IMR-90 (cell line): Measurements from ENCODE around the gene RASGRF2. TPM values are rescaled to one million over a fixed set of nuclear protein-coding genes. Genes with fewer than 3 reads are reported as not detected.

Source experiments
- ATAC-seq: fragments of 200-7000 bp; cut with Tn5 transposase; 2 replicates; pipeline ENCODE4 v1.9.1; 2020; ENCODE audit warnings: low read depth, mild to moderate bottlenecking, moderate library complexity
- BruUV-seq: library from RNA; stranded (reverse); fragments of 400-500 nt; replicated peaks from 2 replicates; lab custom pipeline; 2021; lab: Mats Ljungman, UMichigan
- CTCF ChIA-PET: fragments of 300-600 bp; formaldehyde crosslinking; extraction: SDS; loops from one replicate; lab custom pipeline; 2021; ENCODE audit warnings: antibody characterized with exemption; lab: Yijun Ruan, JAX
- POLR2A ChIA-PET: fragments of 300-600 bp; sonication (Branson Sonifier 250); formaldehyde crosslinking; loops from one replicate; lab custom pipeline; 2022; ENCODE audit warnings: antibody characterized with exemption; ENCODE audit not compliant: unreplicated experiment; lab: Charles Lee
- DNase-seq: peaks from one replicate; pipeline ENCODE4 v3.0.0; 2013
- H2AFZ ChIP-seq: replicated peaks from 2 replicates; pipeline ENCODE3; 2013; ENCODE audit warnings: low read length, mild to moderate bottlenecking; ENCODE audit not compliant: poor library complexity
- H2AK5ac ChIP-seq: 2 replicates; pipeline ENCODE4 v1.6.1; 2013; ENCODE audit warnings: low read depth, low read length, inconsistent platforms
- H2AK9ac ChIP-seq: replicated peaks from 2 replicates; pipeline ENCODE3; 2013; ENCODE audit warnings: mild to moderate bottlenecking, low read depth, low read length, moderate library complexity; ENCODE audit not compliant: poor library complexity
- H2BK120ac ChIP-seq: 2 replicates; pipeline ENCODE4 v1.6.1; 2013; ENCODE audit warnings: low read depth, low read length, inconsistent platforms
- H2BK15ac ChIP-seq: 3 replicates; pipeline ENCODE4 v1.6.1; 2013; ENCODE audit warnings: low read depth, low read length, inconsistent platforms
- H2BK20ac ChIP-seq: 2 replicates; pipeline ENCODE4 v1.6.1; 2013; ENCODE audit warnings: low read depth, mild to moderate bottlenecking, inconsistent platforms, low read length, moderate library complexity
- H2BK5ac ChIP-seq: 2 replicates; pipeline ENCODE4 v1.6.1; 2013; ENCODE audit warnings: mild to moderate bottlenecking, low read depth, low read length, inconsistent platforms; ENCODE audit not compliant: poor library complexity, severe bottlenecking
- H3K14ac ChIP-seq: replicated peaks from 2 replicates; pipeline ENCODE4 v1.6.1; 2013; ENCODE audit warnings: low read depth, low read length, inconsistent platforms
- H3K18ac ChIP-seq: 2 replicates; pipeline ENCODE4 v1.6.1; 2013; ENCODE audit warnings: low read depth, low read length, control low read depth
- H3K23ac ChIP-seq: 2 replicates; pipeline ENCODE4 v1.6.1; 2013; ENCODE audit warnings: low read depth, low read length, inconsistent platforms
- H3K27ac ChIP-seq: 2 replicates; pipeline ENCODE4 v1.5.1; 2013; ENCODE audit warnings: mild to moderate bottlenecking, control low read depth, low read length; ENCODE audit not compliant: insufficient read depth
- H3K27me3 ChIP-seq: 2 replicates; pipeline ENCODE4 v1.6.1; 2013; ENCODE audit warnings: low read length; ENCODE audit not compliant: control insufficient read depth, insufficient read depth
- H3K36me3 ChIP-seq: 2 replicates; pipeline ENCODE4 v1.6.1; 2013; ENCODE audit warnings: low read length, mixed read lengths; ENCODE audit not compliant: control insufficient read depth, insufficient read depth
- H3K4ac ChIP-seq: 2 replicates; pipeline ENCODE4 v1.6.1; 2013; ENCODE audit warnings: low read depth, low read length, inconsistent platforms
- H3K4me1 ChIP-seq: 2 replicates; pipeline ENCODE4 v1.6.1; 2013; ENCODE audit warnings: low read length, mixed read lengths; ENCODE audit not compliant: control insufficient read depth, insufficient read depth
- H3K4me2 ChIP-seq: 2 replicates; pipeline ENCODE4 v1.6.1; 2013; ENCODE audit warnings: low read depth, mild to moderate bottlenecking, control low read depth, low read length, moderate library complexity
- H3K4me3 ChIP-seq: 2 replicates; pipeline ENCODE4 v1.5.1; 2013; ENCODE audit warnings: low read depth, mild to moderate bottlenecking, control low read depth, low read length, moderate library complexity; ENCODE audit not compliant: insufficient read depth
- H3K56ac ChIP-seq: 2 replicates; pipeline ENCODE4 v1.6.1; 2013; ENCODE audit warnings: low read length, inconsistent platforms; ENCODE audit not compliant: insufficient read depth; ENCODE audit errors: extremely low read depth
- H3K79me1 ChIP-seq, 2 experiments: 2 replicates each; pipeline ENCODE4 v1.6.1; 2013; ENCODE audit warnings: low read length in 2 of 2, inconsistent platforms in 1 of 2, low read depth in 1 of 2
- H3K9ac ChIP-seq: 2 replicates; pipeline ENCODE4 v1.6.1; 2013; ENCODE audit warnings: low read depth, low read length, control low read depth
- H3K9me1 ChIP-seq: 2 replicates; pipeline ENCODE4 v1.6.1; 2013; ENCODE audit warnings: low read length, inconsistent platforms; ENCODE audit not compliant: insufficient read depth
- H3K9me3 ChIP-seq: 2 replicates; pipeline ENCODE4 v1.6.1; 2013; ENCODE audit warnings: low read length; ENCODE audit not compliant: control insufficient read depth, insufficient read depth
- H4K20me1 ChIP-seq: 2 replicates; pipeline ENCODE4 v1.6.1; 2013; ENCODE audit warnings: low read length, inconsistent platforms; ENCODE audit not compliant: insufficient read depth
- H4K5ac ChIP-seq: 2 replicates; pipeline ENCODE4 v1.6.1; 2013; ENCODE audit warnings: mild to moderate bottlenecking, low read depth, low read length, control low read depth
- H4K8ac ChIP-seq, 2 experiments: 2 replicates each; pipeline ENCODE4 v1.6.1; 2013; ENCODE audit warnings: low read depth in 2 of 2, low read length in 2 of 2, control low read depth in 1 of 2, inconsistent platforms in 1 of 2
- H4K91ac ChIP-seq: 2 replicates; pipeline ENCODE4 v1.6.1; 2013; ENCODE audit warnings: low read depth, low read length, inconsistent platforms; ENCODE audit not compliant: insufficient read depth
- BHLHE40 ChIP-seq: fragments of 150-350 bp; IDR thresholded peaks from 2 replicates; pipeline ENCODE4 v1.6.1; 2016; ENCODE audit warnings: mild to moderate bottlenecking, low read depth, low read length
- CEBPB ChIP-seq: IDR thresholded peaks from 2 replicates; pipeline ENCODE4 v1.6.1; 2012; ENCODE audit warnings: low read depth, low read length, improper control_type of control experiment
- CHD1 ChIP-seq: IDR thresholded peaks from 2 replicates; pipeline ENCODE4 v1.6.1; 2012; ENCODE audit warnings: low read depth, low read length, improper control_type of control experiment
- CTCF ChIP-seq: conservative IDR thresholded peaks from 2 replicates; pipeline ENCODE4 v1.5.1; 2012; ENCODE audit warnings: mild to moderate bottlenecking, low read depth, low read length, improper control_type of control experiment
- ELK1 ChIP-seq: fragments of 150-350 bp; IDR thresholded peaks from 2 replicates; pipeline ENCODE4 v1.6.1; 2016; ENCODE audit warnings: low read depth, mild to moderate bottlenecking, low read length, moderate library complexity, borderline replicate concordance
- FOS ChIP-seq: fragments of 150-350 bp; IDR thresholded peaks from 2 replicates; pipeline ENCODE4 v1.6.1; 2016; ENCODE audit warnings: low read depth, low read length
- MAFK ChIP-seq: IDR thresholded peaks from 2 replicates; pipeline ENCODE4 v1.6.1; 2012; ENCODE audit warnings: low read depth, low read length, improper control_type of control experiment
- MAZ ChIP-seq: IDR thresholded peaks from 2 replicates; pipeline ENCODE4 v1.6.1; 2012; ENCODE audit warnings: low read depth, mild to moderate bottlenecking, low read length, improper control_type of control experiment, moderate library complexity, borderline replicate concordance
- MXI1 ChIP-seq: IDR thresholded peaks from 2 replicates; pipeline ENCODE4 v1.6.1; 2012; ENCODE audit warnings: low read depth, mild to moderate bottlenecking, low read length, moderate library complexity, borderline replicate concordance
- NFE2L2 ChIP-seq: fragments of 150-350 bp; IDR thresholded peaks from 2 replicates; pipeline ENCODE4 v1.6.1; 2016; ENCODE audit warnings: low read depth, mild to moderate bottlenecking, low read length
- POLR2A ChIP-seq: IDR thresholded peaks from 2 replicates; pipeline ENCODE4 v1.6.1; 2012; ENCODE audit warnings: mild to moderate bottlenecking, low read depth, low read length
- RAD21 ChIP-seq: IDR thresholded peaks from 2 replicates; pipeline ENCODE4 v1.6.1; 2012; ENCODE audit warnings: low read length, improper control_type of control experiment
- RCOR1 ChIP-seq: IDR thresholded peaks from 2 replicates; pipeline ENCODE4 v1.6.1; 2012; ENCODE audit warnings: mild to moderate bottlenecking, low read length, improper control_type of control experiment; ENCODE audit not compliant: insufficient replicate concordance
- RFX5 ChIP-seq: IDR thresholded peaks from 2 replicates; pipeline ENCODE4 v1.8.0; 2012; ENCODE audit warnings: low read depth, mild to moderate bottlenecking, low read length, moderate library complexity
- SMC3 ChIP-seq: fragments of 150-350 bp; IDR thresholded peaks from 2 replicates; pipeline ENCODE4 v1.6.1; 2016; ENCODE audit warnings: low read depth, mild to moderate bottlenecking, antibody characterized with exemption, low read length, moderate library complexity
- USF2 ChIP-seq: fragments of 150-350 bp; IDR thresholded peaks from 2 replicates; pipeline ENCODE4 v1.6.1; 2017; ENCODE audit warnings: mild to moderate bottlenecking, antibody characterized with exemption, low read length, low read depth
- WGBS, 2 experiments: methylation state at CpG; one replicate each; pipeline versions ENCODE4 v1.1.5 to v1.1.7; 2013; ENCODE audit warnings: missing lambda C conversion rate in 2 of 2; ENCODE audit not compliant: insufficient read length in 1 of 2; ENCODE audit errors: extremely low coverage in 2 of 2; 5-methylcytosine and 5-hydroxymethylcytosine counted together
- dilution Hi-C: fragments of 300-500 bp; cut with HindIII; formaldehyde crosslinking; loops from one replicate; pipeline ENCODE4 v1.14.3; 2018; ENCODE audit warnings: low sequenced_read_pairs; ENCODE audit not compliant: unreplicated experiment
- in situ Hi-C: fragments of 300-500 bp; cut with MboI; formaldehyde crosslinking; loops from 3 replicates; pipeline ENCODE4 v1.14.3; 2019; ENCODE audit warnings: low sequenced_read_pairs, inconsistent platforms, mixed read lengths
- intact Hi-C: fragments of 100-400 bp; cut with micrococcal nuclease; formaldehyde crosslinking; loops from 2 replicates; pipeline ENCODE4 v1.10.0; 2022
- polyA plus RNA-seq, 3 experiments: library from polyadenylated mRNA; depleted of rRNA; stranded (reverse); fragments of >200 nt; gene quantifications; 2 replicates each; pipeline ENCODE4 v1.2.3, GENCODE V29; 2012; ENCODE audit warnings: low replicate concordance in 1 of 3
- total RNA-seq: library from RNA; depleted of rRNA; stranded (reverse); fragments of >200 nt; gene quantifications from 2 replicates; pipeline ENCODE4 v1.2.3, GENCODE V29; 2012

The RASGRF2 gene
- total and polyA plus RNA-seq, 2 of the 4 experiments (the other 2 are of a cell fraction) = 2.9 to 5.0 TPM

GRCh38 chr5:81225463-81225862, 265.3 kb downstream of the RASGRF2 start:
- WGBS, 2 experiments = 83 to 100% methylated on average over 1 to 3 of the region's 8 CpGs
- H3K9ac ChIP-seq = no peak overlapping the region
- H3K18ac ChIP-seq = no peak overlapping the region
- H3K4me2 ChIP-seq = no peak overlapping the region
- H2BK120ac ChIP-seq = no peak overlapping the region
- H3K4ac ChIP-seq = no peak overlapping the region
- ChIA-PET POLR2A (no interaction called here), CTCF (no interaction called here)
- no peak overlapping the region for H4K91ac ChIP-seq
- H3K56ac ChIP-seq = no peak overlapping the region
- H3K36me3 ChIP-seq = peaks cover 5% of the 10 kb centered on the region; the same call in 1 of the 2 replicates
- H3K27ac ChIP-seq = no peak overlapping the region
- H2BK15ac ChIP-seq = no peak overlapping the region
- H4K8ac ChIP-seq = no peak overlapping the region
- no peak overlapping the region for H2AK9ac ChIP-seq
- H3K4me3 ChIP-seq = no peak overlapping the region
- no peaks in the 10 kb centered on the region for H3K27me3 ChIP-seq
- no peaks in the 10 kb centered on the region for H3K4me1 ChIP-seq
- H4K20me1 ChIP-seq = no peaks in the 10 kb centered on the region
- no peak overlapping the region for H3K14ac ChIP-seq
- ATAC-seq (no peak), DNase-seq (no peak)
- TF ChIP-seq BHLHE40 (no peak), POLR2A (no peak), ELK1 (no peak), RAD21 (no peak), NFE2L2 (no peak), USF2 (no peak), RFX5 (no peak), MXI1 (no peak), CHD1 (no peak), FOS (no peak), MAZ (no peak), MAFK (no peak), CTCF (no peak), CEBPB (no peak), RCOR1 (no peak), SMC3 (no peak)
- no TSS peak for BruUV-seq
- in situ Hi-C loops (no loop called here), dilution Hi-C loops (no loop called here), intact Hi-C loops (no loop called here)
- H3K9me1 ChIP-seq = peaks cover 6% of the 10 kb centered on the region; the same call in 1 of the 2 replicates
- no peak overlapping the region for H2AFZ ChIP-seq
- H3K23ac ChIP-seq = no peak overlapping the region
- no peaks in the 10 kb centered on the region for H3K79me1 ChIP-seq
- H2BK5ac ChIP-seq = no peak overlapping the region
- no peaks in the 10 kb centered on the region for H3K9me3 ChIP-seq
- H4K5ac ChIP-seq = no peak overlapping the region
- no peak overlapping the region for H2AK5ac ChIP-seq
- no peak overlapping the region for H2BK20ac ChIP-seq
